GM19193 (cell line): Measurements from ENCODE around the gene RAB9A.
A peak's percentile ranks its signal among the peaks of the same experiment; 100 is the strongest.

ENCODE experiments used
- POLR2A ChIP-seq: IDR thresholded peaks from 4 replicates; pipeline ENCODE4 v1.6.1; 2011; ENCODE audit not compliant: insufficient read depth, insufficient read length; ENCODE audit errors: extremely low read depth

Gene RAB9A

DNA sequence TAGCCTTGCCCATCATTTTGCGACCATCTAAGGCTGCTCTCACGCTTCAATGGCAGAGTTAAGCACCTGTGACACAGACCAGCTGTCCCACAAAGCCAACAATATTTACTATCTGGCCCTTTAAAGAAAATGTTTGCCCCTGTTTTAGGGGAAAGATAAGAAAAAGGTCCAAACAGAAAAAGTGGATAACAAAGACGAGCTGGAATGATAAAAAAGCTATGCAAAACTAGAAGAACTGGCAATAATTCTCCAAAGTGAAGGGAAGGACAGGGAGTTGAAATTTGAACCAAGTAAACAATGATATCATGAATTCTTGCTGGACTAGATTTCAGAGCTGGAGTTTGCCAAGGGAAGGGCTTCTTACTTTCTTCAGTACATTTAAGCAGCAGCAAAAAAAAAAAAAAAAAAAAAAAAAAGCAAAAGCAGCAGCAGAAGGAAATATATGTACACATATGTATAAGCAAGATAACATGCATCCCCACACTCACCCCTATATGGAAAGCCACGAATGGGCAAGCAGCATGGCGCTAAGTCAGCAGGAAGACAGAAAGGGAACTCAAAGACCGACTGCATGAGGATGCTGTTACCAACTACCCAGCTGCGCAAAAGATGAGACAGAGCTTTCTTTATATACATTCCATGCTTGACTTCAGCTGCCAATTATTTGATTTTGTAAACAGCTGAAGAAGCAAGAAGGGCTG is 33.0 kb downstream of the RAB9A start:
- no peak for TF ChIP-seq POLR2A

DNA sequence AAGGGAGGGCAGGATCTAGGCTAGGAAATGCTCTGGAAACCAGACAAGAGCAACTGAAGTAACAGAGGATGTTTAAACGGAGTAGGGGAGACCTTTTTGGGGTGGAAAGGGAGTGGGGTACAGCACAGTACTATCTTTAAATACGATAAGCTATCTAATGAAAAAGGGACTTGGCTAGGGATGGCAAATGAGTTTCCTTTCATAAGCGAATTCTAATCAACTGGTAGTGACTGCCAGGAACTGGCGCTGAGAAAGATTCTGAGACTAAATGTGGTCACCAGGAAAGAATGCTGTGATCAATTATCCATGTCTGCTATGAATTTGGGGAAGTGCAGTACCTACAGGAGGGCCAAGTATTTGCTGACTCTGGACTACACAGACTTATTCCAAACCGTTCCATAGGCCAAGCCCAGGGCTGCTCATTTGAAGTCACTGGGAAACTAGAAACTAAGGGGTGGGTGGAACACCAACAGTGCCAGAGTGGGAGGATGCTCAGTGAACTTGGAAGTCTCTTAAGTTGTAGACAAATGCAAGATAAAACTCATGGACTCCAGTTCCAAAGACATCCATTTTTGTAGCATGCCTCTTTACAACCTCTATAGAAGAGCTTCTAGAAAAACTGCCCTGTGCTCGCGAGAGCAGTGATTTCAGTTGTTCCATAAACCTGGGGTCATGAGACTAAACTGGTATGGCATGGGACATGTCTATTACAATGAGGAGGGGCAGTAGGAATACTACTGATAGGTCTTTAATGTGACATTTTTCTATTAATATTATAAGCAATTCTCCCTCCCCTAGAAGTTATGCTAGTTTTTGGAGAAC is 43.5 kb downstream of the RAB9A start:
- no peak for TF ChIP-seq POLR2A

DNA sequence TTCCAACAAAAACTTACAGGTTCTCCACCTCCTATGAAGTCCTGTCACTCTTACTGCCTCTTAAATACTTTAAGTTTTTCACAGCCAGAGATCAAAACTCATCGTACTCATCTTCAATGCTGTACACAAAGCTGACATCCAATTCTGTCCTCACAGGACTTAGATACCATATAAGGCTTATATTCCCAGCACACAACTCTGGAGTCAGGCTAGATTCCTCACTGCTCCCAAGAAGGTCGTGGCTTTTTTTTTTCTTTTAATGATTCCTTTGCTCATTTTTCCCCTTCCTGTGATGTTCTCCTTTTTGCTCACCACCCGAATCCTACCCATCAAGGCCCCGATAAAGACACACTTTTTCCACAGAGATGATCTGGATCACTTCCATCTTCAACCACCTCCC is 44.6 kb downstream of the RAB9A start:
- TF ChIP-seq POLR2A: no peak

DNA sequence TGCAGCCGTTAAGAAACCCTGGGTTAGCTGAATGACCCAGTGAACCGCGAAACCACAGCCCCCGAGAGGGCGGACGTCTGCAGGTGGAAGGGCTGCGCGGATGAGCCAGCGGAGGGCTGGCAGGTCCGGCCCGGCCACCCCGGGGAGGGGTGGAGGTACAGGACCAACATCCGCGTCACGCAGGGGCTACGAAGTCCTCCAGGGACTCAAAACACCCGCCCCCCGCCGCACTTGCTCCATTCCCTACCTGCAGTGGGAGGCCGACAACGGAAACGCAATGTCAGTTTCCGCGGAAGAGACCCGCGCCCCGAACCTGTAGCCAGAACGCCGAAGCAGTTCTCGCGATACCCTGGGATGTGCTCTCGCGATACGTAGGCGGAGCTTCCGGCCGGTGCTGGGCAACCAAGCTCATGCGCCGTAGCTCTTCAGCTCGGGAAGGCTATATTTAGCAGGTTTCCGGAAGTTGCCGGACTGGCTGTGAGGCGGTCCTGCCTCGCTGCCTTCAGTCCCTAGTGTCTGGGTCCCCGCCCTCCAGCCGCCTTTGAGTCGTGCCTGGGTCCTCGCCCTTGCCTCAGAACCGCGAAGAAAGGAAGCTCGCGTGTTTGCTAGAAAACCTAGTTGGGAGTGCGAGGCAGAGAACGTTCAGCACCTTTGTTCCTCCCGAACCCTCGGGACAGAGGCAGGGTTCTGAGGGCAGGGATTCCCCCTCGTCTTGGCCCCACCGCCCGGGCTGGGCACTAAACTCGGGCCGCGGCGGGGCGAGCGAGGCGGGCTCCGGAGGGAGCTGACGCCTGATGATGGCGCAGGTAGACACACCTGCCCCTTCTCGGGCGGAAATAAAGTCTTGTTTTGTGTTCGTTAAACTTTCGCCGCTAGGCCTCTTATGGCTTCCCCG is 45.6 kb downstream of the RAB9A start, which contains the start of the genes OFD1 and TRAPPC2:
Gene OFD1 (plus strand): TSS at position 471 of the 895 bp plus-strand sequence. CDS start 324 bp downstream, at position 795.
Gene TRAPPC2 (minus strand): TSS at position 343 of the 895 bp plus-strand sequence. CDS start 14,657 bp downstream, outside the sequence.
- TF ChIP-seq POLR2A: peak; percentile 85

DNA sequence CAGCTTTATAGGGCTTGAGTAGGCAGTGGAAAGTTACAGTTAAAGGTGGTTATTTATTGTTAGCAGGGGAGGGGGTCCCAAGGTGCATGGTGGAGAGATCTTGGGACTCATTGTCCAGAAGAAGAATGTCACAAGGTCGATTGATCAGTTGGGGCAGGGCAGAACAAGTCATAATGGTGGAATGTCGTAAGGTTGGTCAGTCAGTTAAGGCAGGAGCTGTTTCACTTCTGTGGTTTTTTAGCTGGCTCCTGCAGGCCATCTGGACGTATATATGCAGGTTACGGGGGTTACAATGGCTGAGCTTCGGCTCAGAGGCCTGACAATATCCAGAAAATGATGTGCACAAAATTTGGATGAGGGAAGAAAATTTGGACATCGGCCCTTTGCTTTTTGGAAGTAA is 52.8 kb downstream of the RAB9A start:
- TF ChIP-seq POLR2A: no peak

DNA sequence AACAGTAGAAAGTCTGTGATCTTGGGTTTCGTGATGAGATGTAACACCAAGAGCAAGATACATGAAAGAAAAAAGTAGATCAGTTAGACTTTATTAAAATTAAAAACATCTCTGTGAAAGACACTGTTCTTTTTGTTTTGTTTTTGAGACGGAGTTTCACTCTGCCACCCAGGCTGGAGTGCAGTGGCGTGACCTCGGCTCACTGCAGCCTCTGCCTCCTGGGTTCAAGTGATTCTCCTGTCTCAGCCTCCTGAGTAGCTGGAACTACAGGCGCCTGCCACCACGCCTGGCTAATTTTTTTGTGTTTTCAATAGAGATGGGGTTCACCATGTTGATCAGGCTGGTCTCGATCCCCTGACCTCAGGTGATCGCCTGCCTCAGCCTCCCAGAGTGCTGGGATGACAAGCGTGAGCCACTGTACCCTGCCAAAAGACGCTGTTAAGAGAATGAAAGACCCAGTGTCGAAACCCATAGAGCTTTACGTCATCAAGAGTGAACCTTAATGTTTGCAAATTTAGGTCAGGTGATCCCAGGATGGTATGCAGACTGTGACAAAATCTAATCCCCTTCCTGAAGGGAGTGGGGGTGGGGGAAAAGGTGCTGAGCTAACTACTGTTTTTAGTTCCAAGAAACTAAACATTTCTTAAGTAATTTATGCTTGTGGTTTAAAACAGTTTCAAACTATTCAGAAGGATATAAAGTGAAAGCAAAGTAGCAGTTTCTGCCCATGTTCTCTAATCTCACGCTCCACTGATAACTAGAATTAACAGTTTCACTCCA is 53.7 kb downstream of the RAB9A start:
- TF ChIP-seq POLR2A: peak; percentile 20

DNA sequence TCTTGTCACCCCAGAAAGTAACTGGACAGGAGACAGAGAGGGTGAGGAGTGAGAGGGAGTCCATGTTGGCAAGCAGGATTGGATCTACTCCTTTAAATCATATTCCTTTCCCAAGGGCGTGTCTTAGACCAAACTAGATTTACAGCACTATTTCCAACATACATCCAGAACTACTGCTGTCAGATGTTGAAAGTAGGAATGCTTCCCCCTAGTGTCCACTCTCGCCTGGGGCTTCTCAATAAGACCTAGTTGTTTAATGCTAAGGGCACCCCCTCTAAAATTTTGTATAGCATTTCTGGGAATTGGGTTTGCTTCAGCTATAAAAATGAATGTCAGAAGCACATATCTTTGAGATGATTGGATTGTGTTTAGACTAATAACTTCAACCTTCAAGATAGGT is 58.9 kb downstream of the RAB9A start:
- TF ChIP-seq POLR2A: no peak

DNA sequence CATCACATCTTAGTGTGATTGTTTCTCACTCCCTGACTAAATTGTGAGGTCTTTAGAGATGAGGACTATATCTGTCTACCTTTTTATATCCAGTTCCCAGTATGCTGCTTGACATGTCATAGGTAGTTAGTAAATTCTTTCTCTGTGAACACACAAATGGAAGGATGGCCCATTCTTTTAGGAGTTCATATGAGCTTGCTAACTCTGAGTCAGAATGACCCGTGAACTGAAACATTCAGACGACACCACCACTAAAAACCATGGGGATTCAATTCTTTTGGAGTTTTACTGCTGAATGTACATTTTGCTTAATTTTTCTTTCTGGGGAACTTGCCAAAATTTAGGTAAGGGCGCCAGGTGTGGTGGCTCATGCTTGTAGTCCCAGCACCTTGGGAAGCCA is 59.6 kb downstream of the RAB9A start:
- TF ChIP-seq POLR2A: no peak

DNA sequence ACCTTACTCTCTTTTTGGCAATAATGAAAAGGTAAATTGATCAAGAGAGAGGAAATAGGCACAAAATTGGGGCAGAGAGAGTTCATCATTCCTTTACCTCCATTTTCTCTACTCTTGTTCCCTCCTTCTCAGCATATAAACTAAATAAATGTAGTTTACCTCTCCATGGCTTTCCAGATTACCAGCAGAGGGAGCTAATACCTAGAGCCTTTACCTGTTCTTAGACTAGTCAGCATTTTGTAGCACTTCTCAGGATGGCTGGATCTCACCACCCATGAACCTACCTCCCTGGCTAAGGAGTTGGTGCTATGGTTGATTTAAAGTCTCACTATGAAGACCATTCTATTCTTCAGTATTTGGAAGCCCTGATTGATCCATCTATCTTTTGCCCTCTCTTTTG is 61.3 kb downstream of the RAB9A start:
- no peak for TF ChIP-seq POLR2A

DNA sequence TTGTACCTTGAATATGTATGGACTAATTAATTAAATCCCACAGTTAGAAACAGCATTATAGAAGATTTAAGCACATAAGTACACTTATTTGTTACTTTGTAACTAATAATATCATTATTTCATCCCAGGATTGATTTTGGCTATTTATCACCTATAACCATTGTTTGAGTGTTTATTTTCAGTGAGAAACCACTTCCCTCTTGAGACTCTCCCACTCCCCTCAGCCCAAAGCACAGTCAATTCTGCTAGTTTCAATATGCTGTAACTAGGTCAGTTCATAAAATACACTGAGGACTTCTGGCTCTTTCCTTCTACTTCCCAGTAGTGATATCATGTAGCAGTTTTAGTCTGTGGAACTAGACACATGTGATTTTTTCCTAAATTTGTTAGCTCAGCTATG is 61.9 kb downstream of the RAB9A start:
- no peak for TF ChIP-seq POLR2A

DNA sequence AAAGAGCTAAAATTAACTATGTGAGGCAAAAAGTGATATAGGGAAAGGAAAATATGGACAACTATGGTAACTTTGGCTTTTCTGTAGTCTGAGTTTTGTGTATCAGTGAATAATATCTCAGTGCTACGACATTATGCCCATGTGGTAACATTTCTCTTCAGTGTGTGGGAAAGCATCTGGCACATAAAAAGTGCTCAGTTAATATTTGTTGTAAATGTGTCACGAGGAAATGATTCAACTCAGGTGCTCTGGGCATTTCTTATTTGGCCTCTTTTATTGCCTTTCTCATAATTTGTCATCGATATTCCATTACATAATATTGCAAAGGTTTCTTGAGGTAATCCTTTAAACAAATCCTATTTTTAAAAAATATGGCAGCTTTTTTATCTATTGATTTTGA is 63.2 kb downstream of the RAB9A start:
- no peak for TF ChIP-seq POLR2A

DNA sequence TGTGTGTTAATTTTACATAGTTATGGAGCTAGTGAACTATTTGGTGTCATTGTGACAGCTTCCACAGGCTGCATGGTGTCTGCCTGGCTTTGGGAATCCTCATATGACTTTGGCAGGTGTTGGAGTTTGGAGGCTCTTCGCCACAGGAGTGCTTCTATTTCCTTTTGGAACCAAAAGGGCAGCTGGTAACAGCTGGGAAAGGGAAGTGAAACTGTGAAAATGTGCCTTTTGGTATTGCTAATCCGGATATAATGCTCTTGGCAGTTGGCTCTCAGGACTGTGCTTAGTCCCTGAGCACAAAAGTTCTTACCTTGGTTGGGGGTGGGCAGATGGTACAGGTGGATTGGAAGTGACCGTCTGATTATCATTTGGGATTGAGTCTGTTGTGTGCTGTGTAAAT is 63.7 kb downstream of the RAB9A start:
- TF ChIP-seq POLR2A: no peak

DNA sequence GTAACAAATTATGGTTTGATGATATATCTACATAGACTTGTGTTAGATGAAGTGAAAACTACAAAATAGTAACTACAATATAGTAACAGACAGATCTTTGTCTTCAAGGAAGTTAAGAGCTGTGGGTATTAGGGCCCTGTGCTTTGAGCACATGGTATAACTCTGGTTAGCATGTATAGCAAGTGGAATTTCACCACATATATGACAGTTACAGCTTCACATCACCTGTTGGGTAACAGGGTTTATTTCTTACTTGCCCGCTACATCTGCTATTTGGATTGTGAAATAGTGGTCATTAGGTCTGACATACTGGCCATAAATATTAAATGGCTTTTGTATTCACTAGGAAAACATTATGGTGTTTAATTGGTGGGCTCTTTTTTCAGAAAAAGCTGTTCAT is 65.8 kb downstream of the RAB9A start:
- TF ChIP-seq POLR2A: no peak

DNA sequence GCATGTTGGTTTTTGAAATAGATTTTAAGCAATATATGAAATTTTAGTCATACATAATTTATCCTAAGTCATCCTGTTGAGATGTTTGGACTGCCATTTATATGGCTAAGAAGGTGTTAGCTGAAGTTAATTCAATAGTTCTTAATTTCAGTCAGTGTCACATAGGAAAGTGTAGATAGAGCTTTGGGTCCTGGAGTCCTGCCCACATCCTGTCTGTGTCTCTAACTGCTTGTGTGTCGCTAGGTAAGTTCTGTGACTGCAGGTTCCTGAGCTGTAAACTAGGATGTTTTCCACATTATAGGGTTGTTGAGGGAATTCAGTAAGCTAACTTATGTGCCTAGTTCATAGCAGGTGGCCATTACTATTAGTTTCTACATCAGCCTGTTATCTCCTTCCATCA is 66.3 kb downstream of the RAB9A start:
- no peak for TF ChIP-seq POLR2A
